Thoracic aorta (tissue), 2 donors: ENCODE measurements around the gene LBH. TPM values are rescaled to one million over a fixed set of nuclear protein-coding genes. Genes with fewer than 3 reads are reported as not detected.
"Not testable (repeated sequence)": the region's sequence is repeated elsewhere in the genome, so short reads cannot be mapped to it uniquely, and the experiment has no call there.

ENCODE experiments used
- ATAC-seq: fragments of 150-250 bp; one replicate; pipeline ENCODE4 v1.8.0; 2017; ENCODE audit warnings: low read depth; ENCODE audit not compliant: insufficient number of reproducible peaks, low FRiP score
- DNase-seq: peaks from one replicate; pipeline ENCODE4 v3.0.0-alpha.2; 2020; ENCODE audit warnings: low spot score
- H3K27ac ChIP-seq, 2 donors: fragments of 200-600 bp; sonication (generic); 1 replicate in 1 of 2; 2 replicates in 1 of 2; pipeline ENCODE4 v1.5.1; 2016; ENCODE audit warnings: mild to moderate bottlenecking in 2 of 2, moderate library complexity in 2 of 2
- H3K27me3 ChIP-seq: fragments of 200-600 bp; sonication (generic); replicated peaks from 2 replicates; pipeline ENCODE4 v1.6.0; 2016; ENCODE audit warnings: mild to moderate bottlenecking; ENCODE audit not compliant: insufficient read depth
- H3K36me3 ChIP-seq: fragments of 200-600 bp; sonication (generic); one replicate; pipeline ENCODE4 v1.5.1; 2016
- H3K4me1 ChIP-seq, 2 donors: fragments of 200-600 bp; sonication (generic); 1 replicate in 1 of 2; 2 replicates in 1 of 2; pipeline versions ENCODE4 v1.5.1 to v1.6.0; 2016; ENCODE audit warnings: low read depth in 2 of 2, mild to moderate bottlenecking in 1 of 2; ENCODE audit not compliant: control insufficient read depth in 1 of 2
- H3K4me3 ChIP-seq: fragments of 200-600 bp; sonication (generic); 2 replicates; pipeline ENCODE4 v1.5.1; 2016; ENCODE audit warnings: mild to moderate bottlenecking
- H3K9me3 ChIP-seq: fragments of 200-600 bp; sonication (generic); 2 replicates; pipeline ENCODE4 v1.5.1; 2016
- total RNA-seq, 2 donors: library from RNA; depleted of rRNA; stranded (reverse); fragments of >200 nt; gene quantifications; one replicate each; pipeline versions ENCODE4 v1.1.0 to v1.2.3, GENCODE V29; 2016
- TF ChIP-seq, protein P1 (sequence below): fragments of 200-600 bp; sonication (generic); IDR thresholded peaks from one replicate; pipeline ENCODE4 v1.5.1; 2019; ENCODE audit warnings: antibody characterized with exemption

The LBH gene
- total RNA-seq, 2 donors from 2014 or later, result 121 to 210 TPM

- H3K9me3 ChIP-seq, result no peaks in the 10 kb centered on the region
- H3K4me1 ChIP-seq, result peaks cover 13 to 29% of the 10 kb centered on the region in 2 donors
- H3K27me3 ChIP-seq, result no peaks in the 10 kb centered on the region
- no peak overlapping the region for H3K27ac ChIP-seq
- ATAC-seq (no peak), DNase-seq (no peak)
- H3K36me3 ChIP-seq, result no peaks in the 10 kb centered on the region
- no peak overlapping the region for H3K4me3 ChIP-seq
- TF ChIP-seq, protein P1, sequence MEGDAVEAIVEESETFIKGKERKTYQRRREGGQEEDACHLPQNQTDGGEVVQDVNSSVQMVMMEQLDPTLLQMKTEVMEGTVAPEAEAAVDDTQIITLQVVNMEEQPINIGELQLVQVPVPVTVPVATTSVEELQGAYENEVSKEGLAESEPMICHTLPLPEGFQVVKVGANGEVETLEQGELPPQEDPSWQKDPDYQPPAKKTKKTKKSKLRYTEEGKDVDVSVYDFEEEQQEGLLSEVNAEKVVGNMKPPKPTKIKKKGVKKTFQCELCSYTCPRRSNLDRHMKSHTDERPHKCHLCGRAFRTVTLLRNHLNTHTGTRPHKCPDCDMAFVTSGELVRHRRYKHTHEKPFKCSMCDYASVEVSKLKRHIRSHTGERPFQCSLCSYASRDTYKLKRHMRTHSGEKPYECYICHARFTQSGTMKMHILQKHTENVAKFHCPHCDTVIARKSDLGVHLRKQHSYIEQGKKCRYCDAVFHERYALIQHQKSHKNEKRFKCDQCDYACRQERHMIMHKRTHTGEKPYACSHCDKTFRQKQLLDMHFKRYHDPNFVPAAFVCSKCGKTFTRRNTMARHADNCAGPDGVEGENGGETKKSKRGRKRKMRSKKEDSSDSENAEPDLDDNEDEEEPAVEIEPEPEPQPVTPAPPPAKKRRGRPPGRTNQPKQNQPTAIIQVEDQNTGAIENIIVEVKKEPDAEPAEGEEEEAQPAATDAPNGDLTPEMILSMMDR, result no peak
Measured at GRCh38 chr2:30267161-30267975, 36.0 kb downstream of the LBH start.

- no peak for ATAC-seq
Measured at GRCh38 chr2:30268296-30268871, 37.0 kb downstream of the LBH start.

DNA sequence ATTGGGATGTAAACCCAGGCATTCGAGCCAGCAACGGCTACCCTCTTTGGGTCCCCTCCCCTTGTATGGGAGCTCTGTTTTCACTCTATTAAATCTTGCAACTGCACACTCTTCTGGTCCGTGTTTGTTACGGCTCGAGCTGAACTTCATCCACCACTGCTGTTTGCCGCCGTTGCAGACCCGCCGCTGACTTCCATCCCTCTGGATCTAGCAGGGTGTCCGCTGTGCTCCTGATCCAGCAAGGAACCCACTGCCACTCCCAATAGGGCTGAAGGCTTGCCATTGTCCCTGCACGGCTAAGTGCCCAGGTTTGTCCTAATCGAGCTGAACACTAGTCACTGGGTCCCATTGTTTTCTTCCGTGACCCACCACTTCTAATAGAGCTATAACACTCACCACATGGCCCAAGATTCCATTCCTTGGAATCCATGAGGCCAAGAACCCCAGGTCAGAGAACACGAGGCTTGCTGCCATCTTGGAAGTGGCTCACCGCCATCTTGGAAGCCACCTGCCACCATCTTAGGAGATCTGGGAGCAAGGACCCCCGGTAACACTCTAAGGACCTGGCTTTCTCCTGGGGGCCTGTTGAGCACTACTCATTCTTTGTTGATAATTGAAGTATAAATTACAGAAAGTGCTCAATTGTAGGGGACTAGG is 37.9 kb downstream of the LBH start:
- not testable (repeated sequence) for ATAC-seq, H3K9me3 ChIP-seq, DNase-seq, H3K36me3 ChIP-seq, H3K4me3 ChIP-seq, H3K27ac ChIP-seq, H3K27me3 ChIP-seq
- H3K4me1 ChIP-seq, result peaks cover 15 to 45% of the 10 kb centered on the region in 2 donors

More at GRCh38 chr2:30268296-30268871, 37.0 kb downstream of the LBH start:
- Histone ChIP-seq H3K4me1 (peaks cover 13 to 36% of the 10 kb centered on the region in 2 donors), H3K27ac (peak overlapping the region in 1 of 2 donors; percentile 25), H3K36me3 (no peaks in the 10 kb centered on the region), H3K4me3 (no peak overlapping the region), H3K27me3 (no peaks in the 10 kb centered on the region), H3K9me3 (no peaks in the 10 kb centered on the region)
- TF ChIP-seq, protein P1, result no peak
- no peak for DNase-seq

DNA sequence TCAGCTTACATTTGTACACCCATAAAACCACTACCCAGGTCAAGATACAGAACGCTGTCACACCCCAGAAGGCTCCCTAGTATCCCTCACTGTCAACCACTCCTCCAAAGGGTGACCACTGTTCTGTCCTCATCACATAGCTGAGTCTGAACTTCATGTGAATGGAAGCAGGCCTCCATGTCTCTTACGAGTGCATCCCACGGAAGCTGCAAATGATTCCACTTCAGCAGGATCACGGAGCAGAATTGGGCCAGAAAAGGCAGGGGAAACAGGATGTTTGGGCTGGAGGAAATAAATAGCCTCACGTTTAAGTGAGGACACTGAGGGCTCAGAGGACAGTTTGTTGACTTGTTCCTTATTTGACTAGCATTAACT is 38.4 kb downstream of the LBH start:
- H3K27me3 ChIP-seq, result no peaks in the 10 kb centered on the region
- H3K27ac ChIP-seq, result no peak overlapping the region
- H3K9me3 ChIP-seq, result no peaks in the 10 kb centered on the region
- TF ChIP-seq, protein P1, result no peak
- H3K4me1 ChIP-seq, result peaks cover 21 to 50% of the 10 kb centered on the region in 2 donors
- DNase-seq (no peak), ATAC-seq (no peak)
- no peak overlapping the region for H3K4me3 ChIP-seq
- no peaks in the 10 kb centered on the region for H3K36me3 ChIP-seq

DNA sequence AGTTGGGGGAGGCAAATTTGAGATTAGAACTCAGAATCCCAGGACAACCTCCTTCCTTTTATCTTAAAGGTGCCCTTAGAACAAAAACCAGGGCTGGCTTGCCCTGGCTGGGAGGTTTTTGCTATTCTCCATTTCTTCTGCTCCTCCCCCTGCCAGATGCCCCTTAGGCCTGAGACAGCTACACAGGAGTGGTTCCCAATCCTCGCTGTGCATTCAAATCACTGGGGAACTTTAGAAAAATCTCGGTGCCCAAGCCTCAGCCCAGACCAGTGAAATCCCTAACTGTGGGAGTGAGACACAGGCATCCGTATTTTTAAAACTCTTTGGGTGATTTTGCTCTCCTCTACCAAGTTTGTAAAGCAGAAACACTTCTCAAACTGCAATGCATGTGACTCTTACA is 38.8 kb downstream of the LBH start:
- Histone ChIP-seq H3K27ac (no peak overlapping the region), H3K36me3 (no peaks in the 10 kb centered on the region), H3K27me3 (no peaks in the 10 kb centered on the region), H3K9me3 (no peaks in the 10 kb centered on the region), H3K4me3 (no peak overlapping the region), H3K4me1 (peaks cover 21 to 52% of the 10 kb centered on the region in 2 donors)
- ATAC-seq, result no peak
- no peak for DNase-seq
- TF ChIP-seq, protein P1, result no peak
